ENCODE measurements around the gene STK36.

The STK36 gene

GRCh38 chr2:218627939-218628338 is 43.9 kb upstream of the STK36 start:
- Histone ChIP-seq H3K27me3 (ENCODE audit: low read depth, low read length) (no peaks in the 10 kb centered on the region), H3K9ac (ENCODE audit: low read length) (no peak overlapping the region), H3K4me2 (ENCODE audit: low read length) (no peak overlapping the region), H3K4me3 (ENCODE audit: low read length) (no peak overlapping the region), H3K9me3 (ENCODE audit: insufficient read depth, low read length) (no peaks in the 10 kb centered on the region), H3K79me2 (ENCODE audit: low read length) (no peaks in the 10 kb centered on the region), H4K20me1 (ENCODE audit: insufficient read depth, low read length) (no peaks in the 10 kb centered on the region), H3K36me3 (replicated peaks; ENCODE audit: low read depth, low read length) (no peaks in the 10 kb centered on the region), H3K27ac (ENCODE audit: low read length) (no peak overlapping the region), H2AFZ (ENCODE audit: low read depth, low read length) (no peak overlapping the region), H3K4me1 (ENCODE audit: low read length) (peaks cover 19% of the 10 kb centered on the region)
- no peak for TF ChIP-seq EZH2phosphoT487 (IDR thresholded peaks at IDR 0.05; ENCODE audit: low read depth)
- no peak for TF ChIP-seq CTCF (IDR thresholded peaks at IDR 0.05; ENCODE audit: low read depth, low read length)

GRCh38 chr2:218631837-218632236 is 40.0 kb upstream of the STK36 start:
- Histone ChIP-seq H3K4me3 (ENCODE audit: low read length) (no peak overlapping the region), H3K36me3 (replicated peaks; ENCODE audit: low read depth, low read length) (peaks cover 5% of the 10 kb centered on the region), H3K79me2 (ENCODE audit: low read length) (no peaks in the 10 kb centered on the region), H3K4me1 (ENCODE audit: low read length) (peaks cover 5% of the 10 kb centered on the region), H3K4me2 (ENCODE audit: low read length) (no peak overlapping the region), H4K20me1 (ENCODE audit: insufficient read depth, low read length) (no peaks in the 10 kb centered on the region), H3K9ac (ENCODE audit: low read length) (no peak overlapping the region), H3K9me3 (ENCODE audit: insufficient read depth, low read length) (no peaks in the 10 kb centered on the region), H3K27me3 (ENCODE audit: low read depth, low read length) (no peaks in the 10 kb centered on the region), H2AFZ (ENCODE audit: low read depth, low read length) (no peak overlapping the region), H3K27ac (ENCODE audit: low read length) (no peak overlapping the region)
- TF ChIP-seq EZH2phosphoT487 (IDR thresholded peaks at IDR 0.05; ENCODE audit: low read depth) = no peak
- TF ChIP-seq CTCF (IDR thresholded peaks at IDR 0.05; ENCODE audit: low read depth, low read length) = no peak

- no peaks in the 10 kb centered on the region for H4K20me1 ChIP-seq (ENCODE audit: insufficient read depth, low read length)
- no peaks in the 10 kb centered on the region for H3K9me3 ChIP-seq (ENCODE audit: insufficient read depth, low read length)
- H2AFZ ChIP-seq (ENCODE audit: low read depth, low read length) = no peak overlapping the region
- H3K9ac ChIP-seq (ENCODE audit: low read length) = no peak overlapping the region
- H3K4me3 ChIP-seq (ENCODE audit: low read length) = no peak overlapping the region
- no peaks in the 10 kb centered on the region for H3K79me2 ChIP-seq (ENCODE audit: low read length)
- no peak overlapping the region for H3K4me2 ChIP-seq (ENCODE audit: low read length)
- H3K36me3 ChIP-seq (replicated peaks; ENCODE audit: low read depth, low read length) = peaks cover 30% of the 10 kb centered on the region
- TF ChIP-seq EZH2phosphoT487 (IDR thresholded peaks at IDR 0.05; ENCODE audit: low read depth) = no peak
- TF ChIP-seq CTCF (IDR thresholded peaks at IDR 0.05; ENCODE audit: low read depth, low read length) = no peak
- no peaks in the 10 kb centered on the region for H3K4me1 ChIP-seq (ENCODE audit: low read length)
- H3K27me3 ChIP-seq (ENCODE audit: low read depth, low read length) = no peaks in the 10 kb centered on the region
- H3K27ac ChIP-seq (ENCODE audit: low read length) = no peak overlapping the region
Observed at GRCh38 chr2:218635719-218636118, 36.2 kb upstream of the STK36 start.

GRCh38 chr2:218638372-218638771 is 33.5 kb upstream of the STK36 start:
- Histone ChIP-seq H3K36me3 (replicated peaks; ENCODE audit: low read depth, low read length) (peaks cover 40% of the 10 kb centered on the region), H3K79me2 (ENCODE audit: low read length) (no peaks in the 10 kb centered on the region)

More at GRCh38 chr2:218638372-218638771, 33.5 kb upstream of the STK36 start:
- Histone ChIP-seq H3K9ac (ENCODE audit: low read length) (no peak overlapping the region), H3K27ac (ENCODE audit: low read length) (no peak overlapping the region), H3K27me3 (ENCODE audit: low read depth, low read length) (no peaks in the 10 kb centered on the region), H4K20me1 (ENCODE audit: insufficient read depth, low read length) (no peaks in the 10 kb centered on the region), H3K4me2 (ENCODE audit: low read length) (no peak overlapping the region), H2AFZ (ENCODE audit: low read depth, low read length) (no peak overlapping the region), H3K4me1 (ENCODE audit: low read length) (no peaks in the 10 kb centered on the region), H3K9me3 (ENCODE audit: insufficient read depth, low read length) (no peaks in the 10 kb centered on the region), H3K4me3 (ENCODE audit: low read length) (no peak overlapping the region)
- TF ChIP-seq CTCF (IDR thresholded peaks at IDR 0.05; ENCODE audit: low read depth, low read length) (no peak), EZH2phosphoT487 (IDR thresholded peaks at IDR 0.05; ENCODE audit: low read depth) (no peak)
